OCI-LY1 (cell line): Measurements from ENCODE around the gene ARL10.

Experiments used
- H2AFZ ChIP-seq: fragments of 200-600 bp; sonication (generic), shearing (Covaris generic); 2 replicates; pipeline ENCODE4 v1.6.0; 2014; ENCODE audit warnings: antibody characterized with exemption, mild to moderate bottlenecking, low read length
- H3F3A ChIP-seq: fragments of 200-600 bp; sonication (generic), shearing (Covaris generic); 2 replicates; pipeline ENCODE4 v1.6.0; 2014; ENCODE audit warnings: mild to moderate bottlenecking, antibody characterized with exemption, low read length, moderate library complexity; ENCODE audit not compliant: insufficient read depth
- H3K27ac ChIP-seq: fragments of 200-600 bp; sonication (generic); 2 replicates; pipeline ENCODE4 v1.5.1; 2014; ENCODE audit warnings: low read length, mixed run types, mild to moderate bottlenecking, low read depth; ENCODE audit not compliant: poor library complexity, severe bottlenecking
- H3K27me3 ChIP-seq: fragments of 200-600 bp; sonication (generic); 2 replicates; pipeline ENCODE4 v1.6.0; 2014; ENCODE audit warnings: antibody characterized with exemption, mild to moderate bottlenecking, low read length, moderate library complexity; ENCODE audit not compliant: insufficient read depth
- H3K36me3 ChIP-seq: fragments of 200-600 bp; sonication (generic); 2 replicates; pipeline ENCODE4 v1.6.1; 2014; ENCODE audit warnings: mild to moderate bottlenecking, antibody characterized with exemption, low read length, moderate library complexity, mixed read lengths; ENCODE audit not compliant: insufficient read depth
- H3K4me1 ChIP-seq: fragments of 200-600 bp; sonication (generic); 2 replicates; pipeline ENCODE4 v1.5.1; 2014; ENCODE audit warnings: mild to moderate bottlenecking, low read length, moderate library complexity; ENCODE audit not compliant: insufficient read depth, severe bottlenecking
- H3K4me2 ChIP-seq: fragments of 200-600 bp; sonication (generic), shearing (Covaris generic); 2 replicates; pipeline ENCODE4 v1.6.1; 2014; ENCODE audit warnings: low read length
- H3K4me3 ChIP-seq: fragments of 200-600 bp; sonication (generic); 2 replicates; pipeline ENCODE4 v1.5.1; 2014; ENCODE audit warnings: low read length, low read depth, mild to moderate bottlenecking, mixed read lengths; ENCODE audit not compliant: poor library complexity, severe bottlenecking
- H3K79me2 ChIP-seq: fragments of 200-600 bp; shearing (Covaris generic); 2 replicates; pipeline ENCODE4 v1.6.1; 2016; ENCODE audit warnings: mixed run types, low read length, mixed read lengths; ENCODE audit not compliant: insufficient read depth
- H3K9ac ChIP-seq: fragments of 200-600 bp; sonication (generic), shearing (Covaris generic); 2 replicates; pipeline ENCODE4 v1.6.1; 2014; ENCODE audit warnings: mild to moderate bottlenecking, low read length, mixed read lengths
- H3K9me2 ChIP-seq: fragments of 200-600 bp; sonication (generic), shearing (Covaris generic); 2 replicates; pipeline ENCODE4 v1.6.1; 2014; ENCODE audit warnings: low read depth, mild to moderate bottlenecking, low read length, mixed read lengths
- H3K9me3 ChIP-seq: fragments of 200-600 bp; shearing (Covaris generic); 2 replicates; pipeline ENCODE4 v1.6.1; 2014; ENCODE audit warnings: low read length, mixed read lengths
- H4K20me1 ChIP-seq: fragments of 200-600 bp; sonication (generic), shearing (Covaris generic); 2 replicates; pipeline ENCODE4 v1.6.0; 2016; ENCODE audit warnings: mild to moderate bottlenecking, low read length; ENCODE audit not compliant: insufficient read depth
- EZH2 ChIP-seq: fragments of 200-600 bp; sonication (generic), shearing (Covaris generic); IDR thresholded peaks from 2 replicates; pipeline ENCODE4 v1.8.0; 2017; ENCODE audit warnings: borderline replicate concordance, mixed run types, mild to moderate bottlenecking, antibody characterized with exemption, low read length, moderate library complexity, mixed read lengths
- TF ChIP-seq, protein P1 (sequence below): fragments of 200-600 bp; sonication (generic), shearing (Covaris generic); IDR thresholded peaks from 2 replicates; pipeline ENCODE4 v1.5.1; 2017; ENCODE audit warnings: mild to moderate bottlenecking, antibody characterized with exemption, low read length, moderate library complexity, mixed read lengths

ARL10 gene

DNA sequence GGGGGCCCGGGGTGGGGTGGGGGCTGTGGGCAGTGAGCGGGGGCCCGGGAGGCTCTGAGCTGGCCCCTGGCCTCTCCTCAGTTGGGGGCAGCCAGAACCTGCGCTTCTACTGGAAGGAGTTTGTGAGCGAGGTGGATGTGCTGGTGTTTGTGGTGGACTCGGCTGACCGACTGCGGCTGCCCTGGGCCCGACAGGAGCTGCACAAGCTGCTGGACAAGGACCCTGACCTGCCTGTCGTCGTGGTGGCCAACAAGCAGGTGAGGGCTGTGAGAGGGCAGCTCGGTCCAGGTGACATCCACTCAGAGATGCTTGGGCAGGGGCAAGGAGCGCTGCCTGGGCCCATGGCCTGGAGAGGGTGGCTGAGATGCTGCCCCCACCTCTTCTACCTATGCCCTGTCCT lies 3.4 kb downstream of the ARL10 start:
- Histone ChIP-seq H3K27me3 (no peaks in the 10 kb centered on the region), H3K4me3 (no peak overlapping the region), H3K9me2 (no peaks in the 10 kb centered on the region), H3K4me1 (peaks cover 15% of the 10 kb centered on the region), H3K79me2 (no peaks in the 10 kb centered on the region), H2AFZ (no peak overlapping the region), H4K20me1 (no peaks in the 10 kb centered on the region), H3K27ac (no peak overlapping the region), H3K9ac (no peak overlapping the region), H3K36me3 (no peaks in the 10 kb centered on the region), H3K9me3 (no peaks in the 10 kb centered on the region), H3K4me2 (no peak overlapping the region), H3F3A (no peaks in the 10 kb centered on the region)
- TF ChIP-seq, protein P1, sequence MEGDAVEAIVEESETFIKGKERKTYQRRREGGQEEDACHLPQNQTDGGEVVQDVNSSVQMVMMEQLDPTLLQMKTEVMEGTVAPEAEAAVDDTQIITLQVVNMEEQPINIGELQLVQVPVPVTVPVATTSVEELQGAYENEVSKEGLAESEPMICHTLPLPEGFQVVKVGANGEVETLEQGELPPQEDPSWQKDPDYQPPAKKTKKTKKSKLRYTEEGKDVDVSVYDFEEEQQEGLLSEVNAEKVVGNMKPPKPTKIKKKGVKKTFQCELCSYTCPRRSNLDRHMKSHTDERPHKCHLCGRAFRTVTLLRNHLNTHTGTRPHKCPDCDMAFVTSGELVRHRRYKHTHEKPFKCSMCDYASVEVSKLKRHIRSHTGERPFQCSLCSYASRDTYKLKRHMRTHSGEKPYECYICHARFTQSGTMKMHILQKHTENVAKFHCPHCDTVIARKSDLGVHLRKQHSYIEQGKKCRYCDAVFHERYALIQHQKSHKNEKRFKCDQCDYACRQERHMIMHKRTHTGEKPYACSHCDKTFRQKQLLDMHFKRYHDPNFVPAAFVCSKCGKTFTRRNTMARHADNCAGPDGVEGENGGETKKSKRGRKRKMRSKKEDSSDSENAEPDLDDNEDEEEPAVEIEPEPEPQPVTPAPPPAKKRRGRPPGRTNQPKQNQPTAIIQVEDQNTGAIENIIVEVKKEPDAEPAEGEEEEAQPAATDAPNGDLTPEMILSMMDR = no peak
- no peak for TF ChIP-seq EZH2

DNA sequence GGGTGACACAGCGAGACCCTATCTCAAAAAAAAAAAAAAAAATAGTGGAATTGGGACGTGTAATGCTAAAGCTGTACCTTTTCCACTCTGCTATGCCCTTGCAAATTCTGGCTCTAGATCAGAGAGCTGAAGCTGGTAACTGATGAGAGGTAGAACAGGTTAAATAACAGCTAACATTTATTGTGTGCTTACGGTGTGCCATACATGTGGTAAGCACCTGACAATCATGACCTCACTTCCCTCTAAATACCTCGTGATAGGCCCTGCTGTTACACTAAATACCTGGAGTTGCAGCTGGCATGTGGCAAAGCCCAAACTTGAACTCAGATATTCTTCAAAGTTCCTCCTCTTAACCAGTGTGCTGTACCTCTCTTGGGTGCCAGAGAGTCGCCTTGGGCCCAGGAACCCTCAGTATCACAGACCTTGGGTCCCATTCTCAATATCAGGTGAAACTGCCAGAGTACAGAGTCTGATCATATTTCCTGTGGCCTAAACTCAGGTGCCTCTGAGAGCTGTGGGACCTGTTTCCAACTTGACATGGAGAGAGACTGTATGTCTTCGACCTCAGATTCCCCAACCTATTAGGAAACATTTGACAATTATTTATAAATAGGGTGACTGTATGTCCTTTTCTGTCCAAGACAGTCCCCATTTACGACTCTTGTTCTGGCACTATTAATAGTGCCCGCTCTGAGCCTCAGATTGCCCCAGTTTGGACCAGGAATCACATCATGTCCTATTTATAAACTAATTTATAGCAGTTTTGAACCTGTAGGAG lies 4.8 kb downstream of the ARL10 start:
- Histone ChIP-seq H3K27me3 (no peaks in the 10 kb centered on the region), H3K9me3 (no peaks in the 10 kb centered on the region), H3F3A (no peaks in the 10 kb centered on the region), H2AFZ (no peak overlapping the region), H3K9ac (no peak overlapping the region), H4K20me1 (no peaks in the 10 kb centered on the region), H3K36me3 (no peaks in the 10 kb centered on the region), H3K9me2 (no peaks in the 10 kb centered on the region), H3K4me2 (no peak overlapping the region), H3K4me3 (no peak overlapping the region), H3K79me2 (no peaks in the 10 kb centered on the region), H3K4me1 (peaks cover 13% of the 10 kb centered on the region), H3K27ac (no peak overlapping the region)
- no peak for TF ChIP-seq EZH2
- TF ChIP-seq, protein P1 = no peak

DNA sequence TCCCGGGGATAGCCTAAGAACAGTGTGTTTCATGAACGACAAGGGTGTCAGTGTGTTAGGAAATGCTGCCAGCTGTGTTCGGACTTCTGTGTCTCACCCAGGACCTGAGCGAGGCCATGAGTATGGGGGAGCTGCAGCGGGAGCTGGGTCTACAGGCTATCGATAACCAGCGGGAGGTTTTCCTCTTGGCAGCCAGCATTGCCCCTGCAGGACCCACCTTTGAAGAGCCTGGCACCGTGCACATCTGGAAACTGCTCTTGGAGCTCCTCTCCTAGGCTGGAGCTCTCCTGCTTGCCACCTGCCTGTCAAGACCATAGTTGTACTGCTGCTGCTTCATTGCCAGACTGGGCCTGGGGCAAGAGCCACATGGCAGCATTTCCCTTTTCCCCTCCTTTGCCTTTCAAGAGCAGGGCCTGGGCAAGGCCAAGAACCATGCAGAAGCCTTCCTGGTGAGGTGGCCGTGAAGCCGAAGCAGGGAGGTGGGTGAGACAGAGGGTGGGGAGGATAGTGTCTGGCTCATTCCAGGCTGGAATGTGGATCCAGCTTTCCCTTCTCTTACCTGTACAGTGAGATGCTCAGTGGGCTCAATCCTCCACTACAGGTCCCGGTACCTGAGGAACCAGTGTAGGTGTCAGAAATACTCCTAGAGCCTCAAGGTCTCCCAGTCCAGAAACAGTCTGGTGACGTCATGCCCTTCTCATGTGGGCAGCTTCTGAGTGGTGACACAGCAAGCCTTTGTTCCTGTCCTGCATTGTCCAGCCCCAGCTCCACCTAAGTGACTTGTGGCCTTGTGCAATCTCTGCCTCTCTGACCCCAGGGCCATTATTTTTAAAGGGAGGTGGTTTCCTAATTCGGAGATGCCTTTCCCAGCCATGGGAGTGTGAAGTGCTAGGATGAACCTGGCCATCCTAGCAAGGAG lies 6.6 kb downstream of the ARL10 start:
- H3K9ac ChIP-seq = no peak overlapping the region
- H3K4me3 ChIP-seq = no peak overlapping the region

More for the DNA sequence above, 6.6 kb downstream of the ARL10 start:
- no peak overlapping the region for H2AFZ ChIP-seq
- no peaks in the 10 kb centered on the region for H3K79me2 ChIP-seq
- H3K4me1 ChIP-seq = peaks cover 12% of the 10 kb centered on the region
- no peaks in the 10 kb centered on the region for H4K20me1 ChIP-seq
- H3K9me3 ChIP-seq = no peaks in the 10 kb centered on the region
- H3K9me2 ChIP-seq = no peaks in the 10 kb centered on the region
- H3F3A ChIP-seq = no peaks in the 10 kb centered on the region
- no peaks in the 10 kb centered on the region for H3K27me3 ChIP-seq
- no peaks in the 10 kb centered on the region for H3K36me3 ChIP-seq
- H3K27ac ChIP-seq = no peak overlapping the region
- no peak overlapping the region for H3K4me2 ChIP-seq
- TF ChIP-seq EZH2 = no peak
- TF ChIP-seq, protein P1 = no peak
